ENCODE measurements around the gene SCAMP5.

Gene SCAMP5

DNA sequence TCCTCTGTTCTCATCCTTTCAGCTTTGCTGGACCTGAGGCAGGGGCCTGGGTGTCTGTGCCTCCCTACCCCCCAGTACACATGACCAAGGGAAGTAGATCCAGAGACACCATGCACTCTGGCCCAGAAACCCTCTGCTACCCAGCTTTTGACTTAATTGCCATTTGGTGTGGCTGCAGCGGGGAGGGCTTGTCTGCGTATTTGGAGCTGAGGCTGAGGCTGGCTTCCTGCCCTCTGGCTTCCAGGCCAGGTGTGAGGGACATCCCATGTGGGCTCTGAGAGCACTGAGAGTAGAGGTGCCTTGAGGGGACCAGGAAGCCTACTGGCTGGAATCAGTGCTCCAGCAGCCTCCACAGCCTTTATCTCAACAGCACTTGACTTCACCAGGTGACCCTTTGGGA is 54.9 kb downstream of the SCAMP5 start:
- no peak for DNase-seq

DNA sequence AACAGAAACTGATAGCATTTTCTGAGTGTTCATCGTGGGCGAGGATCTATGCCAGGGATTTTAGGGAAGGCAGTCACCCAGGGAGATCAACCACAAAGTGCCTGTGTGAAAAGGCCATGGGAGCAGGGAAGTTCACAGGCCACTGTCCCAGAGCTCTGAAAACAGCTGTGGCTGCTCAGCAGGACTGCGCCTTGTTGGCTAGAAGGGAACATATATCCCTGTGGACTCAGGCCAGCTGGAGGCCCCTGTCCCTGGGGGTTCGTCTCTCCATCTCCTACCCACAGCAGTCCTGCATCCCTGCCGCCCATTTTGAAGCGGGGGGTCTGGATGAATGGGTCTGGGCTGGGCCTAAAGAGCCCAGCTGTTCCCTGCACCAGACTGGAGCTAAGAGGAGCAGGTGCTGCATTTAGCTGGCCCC is 55.8 kb downstream of the SCAMP5 start:
- DNase-seq: no peak

DNA sequence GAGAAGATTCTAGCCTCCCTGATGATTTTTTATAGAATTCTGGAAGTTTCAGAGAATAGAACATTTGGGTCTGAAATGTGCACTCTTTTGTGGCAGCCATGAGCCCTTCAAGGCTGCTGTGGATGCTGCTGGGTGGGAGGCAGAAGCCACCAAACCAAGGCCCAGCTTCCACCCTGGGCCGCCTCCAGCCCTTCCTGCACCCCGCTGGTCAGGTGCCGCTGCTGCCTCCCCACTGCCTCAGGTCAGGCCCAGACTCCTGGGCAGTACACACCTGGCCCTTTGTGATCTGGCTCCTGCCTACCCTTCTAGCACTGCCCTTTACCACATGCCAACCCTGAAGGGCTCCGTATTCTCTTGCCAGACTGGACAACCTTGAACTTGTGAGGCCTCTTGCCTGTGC is 56.3 kb downstream of the SCAMP5 start:
- DNase-seq: no peak

DNA sequence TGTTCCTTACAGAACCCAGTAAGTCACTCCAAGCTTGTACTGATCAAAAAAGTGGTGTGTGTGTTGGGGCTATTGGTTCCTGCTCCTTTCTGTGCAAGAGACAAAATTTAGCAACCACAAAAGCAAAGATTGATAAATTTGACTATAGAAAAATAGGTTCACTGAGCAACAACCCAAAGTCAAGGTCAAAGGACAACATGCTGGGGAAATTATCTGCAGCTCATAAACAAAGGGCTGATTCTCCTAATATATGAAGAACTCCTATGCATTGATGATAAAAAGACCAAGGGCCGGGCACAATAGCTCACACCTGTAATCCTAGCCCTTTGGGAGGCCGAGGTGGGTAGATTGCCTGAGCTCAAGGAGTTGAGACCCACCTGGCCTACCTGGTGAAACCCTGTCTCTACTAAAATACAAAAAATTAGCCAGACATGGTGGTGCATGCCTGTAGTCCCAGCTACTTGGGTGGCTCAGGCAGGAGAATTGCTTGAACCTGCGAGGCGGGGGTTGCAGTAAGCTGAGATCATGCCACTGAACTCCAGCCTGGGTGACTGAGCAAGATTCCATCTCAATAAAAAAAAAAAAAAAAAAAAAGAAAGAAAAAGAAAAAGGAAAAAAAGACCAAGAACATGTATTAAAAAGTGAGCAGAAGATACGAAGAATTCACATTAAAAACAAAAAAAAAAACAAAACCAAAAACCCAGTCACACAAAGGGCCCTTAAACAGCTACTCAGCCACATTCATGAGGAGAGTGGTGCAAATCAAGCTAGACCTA is 57.8 kb downstream of the SCAMP5 start:
- no peak for DNase-seq

DNA sequence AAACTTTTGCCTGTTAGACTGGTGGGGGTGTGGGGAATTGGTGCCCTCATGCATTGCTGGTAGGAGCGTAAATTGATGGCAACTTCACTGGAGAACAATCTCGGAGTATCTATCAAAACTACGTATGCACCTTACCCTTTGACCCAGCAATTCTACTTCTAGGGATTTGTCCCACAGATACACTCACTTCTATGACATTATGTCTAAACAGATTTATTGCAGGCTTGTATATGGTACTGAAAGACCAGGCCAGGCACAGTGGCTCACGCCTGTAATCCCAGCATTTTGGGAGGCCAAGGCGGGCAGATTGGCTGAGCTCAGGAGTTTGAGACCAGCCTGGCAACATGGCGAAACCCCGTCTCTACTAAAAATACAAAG is 58.4 kb downstream of the SCAMP5 start:
- no peak for DNase-seq

DNA sequence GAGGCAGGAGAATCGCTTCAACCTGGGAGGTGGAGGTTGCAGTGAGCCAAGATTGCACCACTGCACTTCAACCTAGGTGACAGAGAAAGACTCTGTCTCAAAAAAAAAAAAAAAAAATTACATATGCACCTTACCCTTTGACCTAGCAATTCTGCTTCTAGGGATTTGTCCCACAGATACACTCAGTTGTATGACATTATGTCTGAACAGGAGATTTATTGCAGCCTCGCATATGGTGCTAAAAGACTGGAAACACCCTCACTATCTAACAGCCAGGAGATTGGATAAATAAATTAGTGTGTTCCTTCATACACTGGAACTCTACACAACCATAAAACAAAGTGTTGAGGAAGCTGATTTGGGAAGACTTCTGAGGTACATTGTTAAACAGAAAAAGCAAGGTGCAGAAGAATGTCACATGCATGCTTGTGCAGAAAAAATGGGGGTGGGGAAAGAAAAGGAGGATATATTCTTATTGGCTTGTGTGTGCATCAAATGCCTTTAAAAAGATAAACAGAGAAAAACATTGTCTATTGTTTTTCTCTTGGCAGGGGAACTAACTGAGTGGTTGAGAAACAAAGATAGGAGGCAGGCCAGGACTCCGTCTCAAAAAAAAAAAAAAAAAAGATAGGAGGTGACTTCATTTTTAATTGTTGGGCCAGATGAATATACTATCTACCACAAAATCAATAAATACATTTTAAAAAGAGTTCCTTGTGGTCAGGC is 59.0 kb downstream of the SCAMP5 start:
- DNase-seq: no peak

DNA sequence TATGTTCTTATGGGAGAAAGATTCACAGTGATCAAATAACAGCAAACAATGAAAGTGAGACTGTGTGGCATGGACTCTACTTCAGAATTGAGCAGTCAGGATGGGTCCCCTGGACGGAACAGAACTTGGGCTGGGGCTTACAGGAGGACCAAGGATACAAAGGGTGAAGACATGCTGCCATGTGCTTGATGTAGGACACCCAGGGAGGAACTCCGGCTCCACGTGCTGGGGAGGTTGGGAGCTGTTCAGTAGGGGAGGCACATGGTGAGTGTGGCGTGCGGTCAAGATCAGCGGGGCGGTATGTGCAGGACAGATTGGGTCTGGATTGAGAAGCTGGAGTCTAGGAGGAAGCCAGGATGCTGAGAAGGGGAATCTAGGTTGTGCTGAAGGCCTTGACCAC is 60.7 kb downstream of the SCAMP5 start:
- DNase-seq: no peak

DNA sequence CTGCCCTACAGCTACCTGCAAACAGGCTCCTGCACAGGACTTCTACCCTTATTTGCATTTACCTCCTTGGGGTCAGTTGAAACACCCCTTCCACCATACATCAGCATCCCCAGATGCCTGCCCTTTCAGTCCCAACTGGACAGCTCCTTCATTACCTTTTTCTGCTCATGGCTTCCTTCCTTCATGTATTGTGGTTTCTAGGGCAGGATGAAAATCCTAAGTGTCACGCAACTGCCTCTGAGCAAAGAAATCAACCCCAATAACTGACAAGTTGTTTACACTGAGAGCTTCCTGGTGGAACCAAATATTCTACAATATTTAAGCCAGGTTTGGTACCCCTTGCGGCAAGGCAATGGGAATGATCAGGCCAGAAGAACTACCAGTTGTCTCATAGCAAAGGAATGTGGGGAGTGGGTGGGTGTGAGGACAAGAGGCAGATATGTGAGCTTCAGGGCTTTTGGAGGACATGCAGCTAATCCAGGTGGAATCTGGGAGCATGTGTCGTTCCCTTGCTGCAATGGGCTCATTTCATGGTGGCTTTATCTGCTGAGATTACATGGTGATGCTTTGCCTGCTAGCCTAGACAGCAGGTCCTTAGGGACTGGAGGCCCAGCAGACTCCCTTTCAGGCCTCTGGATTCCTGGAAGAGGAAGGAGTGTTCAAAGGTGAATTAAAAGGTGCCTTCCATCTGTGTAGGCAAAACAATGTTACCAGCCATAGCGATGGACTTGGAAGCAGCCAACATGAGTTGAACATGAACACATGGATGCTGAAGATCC is 63.0 kb downstream of the SCAMP5 start:
- DNase-seq: no peak

DNA sequence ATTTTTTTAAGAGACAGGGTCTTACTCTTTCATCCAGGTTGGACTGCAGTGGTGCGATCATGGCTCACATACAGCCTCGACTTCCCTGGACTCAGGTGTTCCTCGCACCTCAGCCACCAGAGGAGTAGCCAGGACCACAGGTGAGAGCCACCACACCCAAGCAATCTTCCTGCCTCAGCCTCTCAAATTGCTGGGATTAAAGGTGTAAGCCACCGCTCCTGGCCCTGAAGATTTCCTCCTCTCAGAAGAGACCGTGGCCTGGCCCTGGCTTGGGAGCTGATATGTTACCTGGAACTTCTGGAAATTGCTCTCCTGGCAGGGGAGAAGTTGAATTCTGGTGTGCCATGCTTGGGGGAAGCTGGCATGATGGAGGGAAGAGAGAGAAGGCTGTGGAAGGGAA is 64.2 kb downstream of the SCAMP5 start:
- DNase-seq: no peak

DNA sequence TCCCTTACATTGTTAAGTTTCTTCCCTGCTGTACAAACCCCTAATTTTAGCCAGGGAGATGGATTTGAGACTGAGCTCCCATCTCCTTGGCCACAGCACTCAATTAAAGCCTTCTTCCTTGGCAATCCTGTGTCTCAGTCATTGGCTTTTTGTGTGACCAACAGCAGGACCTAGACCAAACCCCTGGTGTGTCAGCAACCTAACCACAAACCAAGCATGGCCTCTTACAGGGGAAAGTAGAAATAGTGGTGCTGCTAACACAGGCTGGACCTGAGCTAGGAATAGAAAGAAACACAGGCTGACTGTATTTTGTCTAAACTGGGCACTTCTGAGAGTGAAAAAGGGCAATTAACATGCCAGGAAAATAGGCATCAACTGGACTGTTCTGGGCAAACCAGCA is 65.9 kb downstream of the SCAMP5 start:
- peak; percentile 13 for DNase-seq

DNA sequence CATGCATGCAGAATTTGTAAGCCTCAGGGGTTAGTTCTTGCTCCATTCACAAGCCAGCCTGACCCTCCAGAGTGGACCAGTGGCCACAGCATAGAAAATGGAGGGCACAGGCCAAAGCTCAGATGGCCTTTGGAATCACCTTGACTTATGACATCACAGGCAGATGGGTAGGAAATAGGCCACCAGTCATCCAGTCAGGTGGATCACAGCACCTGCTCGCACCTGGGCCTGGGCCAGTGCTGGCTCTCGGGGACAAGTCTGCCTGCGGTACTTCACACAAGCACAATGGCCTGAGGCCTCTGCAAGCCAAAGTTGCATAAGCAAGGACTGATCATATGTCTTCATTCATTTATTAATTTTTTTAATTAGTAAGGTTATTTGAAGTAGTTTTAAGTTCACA is 67.3 kb downstream of the SCAMP5 start:
- DNase-seq: no peak

DNA sequence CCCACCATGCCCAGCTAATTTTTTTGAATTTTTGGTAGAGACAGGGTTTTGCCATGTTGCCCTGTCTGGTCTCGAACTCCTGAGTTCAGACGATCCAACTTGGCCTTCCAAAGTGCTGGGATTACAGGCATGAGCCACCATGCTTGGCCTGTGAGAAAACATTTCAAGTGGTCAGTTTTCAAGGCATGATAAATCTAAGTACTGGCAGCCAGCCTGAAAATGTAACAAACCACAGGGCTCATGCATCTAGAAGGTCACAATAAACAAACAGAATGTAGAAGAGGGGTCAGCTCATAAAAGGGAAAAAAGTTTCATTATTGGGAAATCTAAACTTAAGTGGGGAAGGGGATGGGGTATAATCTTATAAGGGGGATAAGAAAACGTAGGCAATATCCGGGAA is 68.0 kb downstream of the SCAMP5 start:
- peak; percentile 78 for DNase-seq

DNA sequence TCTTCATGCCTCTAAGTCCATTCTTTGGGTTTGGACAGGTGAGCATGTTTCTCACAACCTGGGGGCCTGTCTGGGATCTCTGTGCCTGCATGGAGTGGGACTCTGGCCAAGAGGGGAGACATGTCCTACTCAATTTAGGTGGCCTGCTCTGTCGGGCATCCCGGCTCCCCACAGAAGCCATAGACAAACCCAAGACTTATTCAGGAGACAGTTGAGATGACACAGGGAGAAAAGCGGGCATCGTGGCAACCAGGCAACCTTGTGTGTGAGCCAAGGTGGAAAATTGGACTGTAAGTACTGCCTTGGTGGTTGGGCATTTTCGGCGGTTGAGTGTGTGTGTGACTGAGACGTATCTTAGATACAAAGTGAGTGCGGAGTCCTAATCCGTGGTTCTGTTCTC is 68.5 kb downstream of the SCAMP5 start:
- DNase-seq: no peak

DNA sequence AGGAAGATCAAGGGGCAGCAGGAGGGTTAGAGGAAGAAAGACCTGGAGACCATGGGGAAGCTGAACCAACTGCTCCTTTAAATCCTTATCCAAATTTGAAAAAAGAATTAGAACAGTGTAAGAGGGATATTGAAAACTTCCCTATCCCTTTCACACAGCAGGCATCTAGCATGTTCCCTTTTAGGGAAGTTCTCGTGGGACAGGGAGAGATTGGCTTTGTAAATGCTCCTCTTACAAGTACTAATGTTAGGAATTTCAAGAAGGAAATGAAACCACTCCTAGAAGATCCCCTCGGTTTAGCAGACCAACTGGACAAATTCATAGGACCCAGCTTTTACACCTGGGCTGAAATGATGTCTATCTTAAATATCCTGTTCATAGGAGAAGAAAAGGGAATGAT is 69.5 kb downstream of the SCAMP5 start:
- DNase-seq: no peak

DNA sequence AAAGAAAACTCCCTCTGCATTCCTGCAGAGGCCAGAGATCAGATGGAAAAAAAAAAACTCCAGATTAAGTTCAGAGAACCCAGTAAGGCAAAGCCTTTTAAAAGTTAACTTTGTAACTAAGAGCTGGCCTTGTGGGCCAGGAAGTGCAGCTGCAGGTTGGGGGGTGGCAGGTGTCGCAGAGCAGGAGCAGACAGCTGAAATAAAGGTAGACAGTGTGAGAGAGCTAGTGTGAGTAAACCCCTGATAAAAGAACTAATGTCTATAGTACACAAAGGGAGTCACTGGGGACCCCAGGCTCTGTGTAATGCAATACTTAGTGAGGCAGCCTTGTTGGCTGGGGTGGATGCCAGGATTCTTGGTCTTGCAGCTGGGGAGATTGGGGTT is 70.1 kb downstream of the SCAMP5 start:
- DNase-seq: no peak

DNA sequence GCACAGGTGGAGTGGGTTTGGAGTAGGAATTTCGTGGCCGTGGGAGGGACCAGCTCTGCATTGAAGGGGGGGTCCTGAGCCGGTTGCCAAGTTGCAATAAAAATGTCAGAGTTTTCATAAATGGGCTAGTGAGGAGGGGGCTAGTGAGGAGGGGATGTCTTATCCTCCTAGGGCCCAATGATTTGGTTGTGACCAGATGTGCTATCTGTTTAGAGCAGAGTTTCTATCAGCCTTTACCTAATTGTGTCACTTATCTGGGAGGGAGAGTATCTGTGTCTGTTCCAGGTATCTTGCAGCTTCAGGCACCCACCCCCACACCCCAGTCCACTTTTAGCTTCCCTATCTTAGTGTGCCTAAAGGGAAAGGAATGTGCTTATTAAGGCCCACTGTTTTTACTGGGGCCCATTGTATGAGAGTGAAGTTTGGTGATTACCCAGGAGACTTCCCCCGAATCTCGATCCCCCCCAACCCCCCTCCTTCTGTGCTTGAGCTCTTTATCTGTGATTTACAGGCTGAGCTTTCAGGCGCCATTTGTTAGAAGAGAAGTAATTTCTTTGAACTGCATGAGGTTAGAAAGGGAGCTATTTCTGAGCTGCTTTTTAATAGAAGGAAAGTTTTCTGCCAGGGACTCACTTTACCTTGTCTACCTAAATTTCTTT is 70.6 kb downstream of the SCAMP5 start:
- DNase-seq: no peak

DNA sequence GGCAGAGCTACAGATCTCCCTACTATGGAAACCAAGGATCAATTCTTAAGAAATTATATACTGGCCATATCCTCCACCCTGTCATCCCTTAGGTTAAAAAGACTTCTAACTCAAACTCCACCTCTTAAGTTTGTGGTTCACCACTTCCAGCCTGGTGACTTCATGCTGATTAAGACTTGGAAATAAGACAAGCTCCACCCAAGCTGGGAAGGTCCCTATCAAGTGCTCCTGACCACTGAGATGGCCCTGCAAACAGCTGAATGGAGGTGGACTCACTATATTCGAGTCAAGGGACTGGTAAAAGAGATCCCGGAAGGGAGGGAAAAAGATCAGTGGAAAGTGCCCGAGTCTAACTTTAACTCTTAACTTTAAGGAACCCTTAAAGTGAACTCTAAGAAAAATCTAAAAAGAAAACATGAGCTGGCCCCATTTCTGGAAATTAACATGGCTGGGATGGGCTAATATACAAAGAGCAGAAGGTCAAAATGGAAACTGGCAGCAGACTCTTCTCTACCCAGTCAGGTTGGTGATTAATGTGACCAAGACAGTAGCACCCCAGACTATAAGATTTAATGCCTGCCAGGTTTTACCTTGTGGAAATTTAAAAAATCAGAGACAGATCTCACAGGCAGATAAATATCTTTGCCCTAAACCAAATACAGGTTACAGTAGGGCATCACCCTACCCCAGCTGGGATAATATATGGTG is 71.9 kb downstream of the SCAMP5 start:
- peak; percentile 76 for DNase-seq

DNA sequence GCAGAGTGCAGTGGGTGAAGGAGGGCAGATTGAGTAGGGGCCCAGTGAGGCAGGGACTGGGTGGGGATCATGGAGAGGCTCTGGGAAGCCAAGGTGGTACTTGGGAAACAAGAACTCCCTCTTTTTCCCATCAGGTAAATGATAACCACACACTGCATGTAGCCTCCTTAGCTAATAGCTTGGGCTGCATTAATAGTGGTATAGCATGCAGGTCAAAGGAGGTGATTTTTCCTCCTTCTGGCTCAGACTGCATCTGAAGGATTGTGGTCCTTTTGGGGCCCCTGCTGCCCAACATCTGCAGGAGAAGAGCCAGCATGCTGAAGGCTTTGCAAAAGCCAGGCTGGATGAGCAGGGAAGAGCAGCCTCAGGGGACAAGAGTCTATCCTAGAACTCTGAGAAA is 73.4 kb downstream of the SCAMP5 start:
- no peak for DNase-seq

DNA sequence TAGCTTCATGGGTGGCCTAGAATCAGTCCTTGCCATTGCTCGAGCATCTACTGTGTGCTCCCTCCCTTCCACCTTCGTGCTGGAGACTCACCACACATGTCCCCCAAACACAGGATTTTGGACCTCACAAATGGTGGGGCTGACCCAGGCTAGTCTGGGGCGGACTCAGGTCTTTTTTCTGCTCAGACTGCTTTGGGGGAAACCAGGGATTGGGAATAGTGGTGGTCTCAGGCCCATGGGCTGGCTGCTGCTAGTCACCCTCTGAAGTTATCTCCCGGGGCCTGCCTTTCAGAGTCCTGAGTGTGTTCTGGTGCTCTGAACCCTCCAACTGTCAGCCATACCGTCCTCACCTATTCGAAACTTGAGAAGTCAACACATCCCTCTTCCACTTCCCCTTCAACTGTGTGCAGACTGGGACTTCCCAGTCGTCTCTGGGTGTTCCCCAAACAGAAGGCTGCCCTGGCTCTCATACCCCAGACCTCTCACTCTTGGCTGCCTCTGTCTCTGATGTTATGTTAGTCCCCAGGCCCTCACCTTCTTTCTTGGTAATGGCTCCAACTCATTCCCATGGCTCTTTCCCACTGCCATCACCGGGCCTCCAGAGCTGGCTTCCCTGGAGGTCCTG is 74.0 kb downstream of the SCAMP5 start:
- DNase-seq: no peak

DNA sequence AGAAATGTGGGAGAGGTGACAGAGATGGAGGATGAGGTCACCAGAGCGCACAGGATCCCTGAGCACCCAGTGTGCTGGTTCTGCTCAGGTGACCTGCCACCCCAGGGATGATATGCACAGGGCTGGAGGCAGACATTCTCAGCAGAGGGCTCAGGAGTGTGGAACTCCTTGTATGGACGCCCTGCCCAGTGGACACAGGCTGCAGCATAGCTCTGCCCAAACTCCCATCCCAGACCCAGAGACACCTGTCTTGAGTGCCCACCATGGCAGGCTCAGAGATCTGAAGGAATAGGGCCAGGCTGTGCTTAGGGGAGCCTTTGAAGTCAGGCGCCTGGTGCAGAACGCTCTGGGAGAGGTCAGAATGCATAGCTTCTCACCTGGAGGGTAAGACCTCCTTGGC is 75.3 kb downstream of the SCAMP5 start:
- no peak for DNase-seq

Measured in HCEC 1CT (cell line).